Measurements from ENCODE around the gene MYO5C.

The MYO5C gene

DNA sequence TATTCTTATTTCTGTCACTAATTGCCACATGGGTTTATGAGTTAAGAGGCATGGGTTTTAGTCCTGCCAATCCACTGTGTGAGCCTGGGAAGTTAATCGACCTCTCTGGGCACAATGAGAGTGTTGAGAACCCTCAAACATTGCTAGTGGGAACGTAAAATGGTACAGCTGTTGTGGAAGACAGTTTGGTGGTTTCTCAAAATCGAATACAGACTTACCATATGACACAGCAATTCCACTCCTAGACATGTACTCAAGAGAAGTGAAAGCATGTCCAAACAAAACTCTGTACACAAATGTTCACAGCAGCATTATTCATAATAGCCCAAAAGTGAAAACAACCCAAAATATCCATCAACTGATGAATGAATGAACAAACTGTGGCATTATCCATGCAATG, 98.7 kb downstream of the MYO5C start:
- no peak for DNase-seq (ENCODE audit: low read depth)
- TF ChIP-seq, protein P1, sequence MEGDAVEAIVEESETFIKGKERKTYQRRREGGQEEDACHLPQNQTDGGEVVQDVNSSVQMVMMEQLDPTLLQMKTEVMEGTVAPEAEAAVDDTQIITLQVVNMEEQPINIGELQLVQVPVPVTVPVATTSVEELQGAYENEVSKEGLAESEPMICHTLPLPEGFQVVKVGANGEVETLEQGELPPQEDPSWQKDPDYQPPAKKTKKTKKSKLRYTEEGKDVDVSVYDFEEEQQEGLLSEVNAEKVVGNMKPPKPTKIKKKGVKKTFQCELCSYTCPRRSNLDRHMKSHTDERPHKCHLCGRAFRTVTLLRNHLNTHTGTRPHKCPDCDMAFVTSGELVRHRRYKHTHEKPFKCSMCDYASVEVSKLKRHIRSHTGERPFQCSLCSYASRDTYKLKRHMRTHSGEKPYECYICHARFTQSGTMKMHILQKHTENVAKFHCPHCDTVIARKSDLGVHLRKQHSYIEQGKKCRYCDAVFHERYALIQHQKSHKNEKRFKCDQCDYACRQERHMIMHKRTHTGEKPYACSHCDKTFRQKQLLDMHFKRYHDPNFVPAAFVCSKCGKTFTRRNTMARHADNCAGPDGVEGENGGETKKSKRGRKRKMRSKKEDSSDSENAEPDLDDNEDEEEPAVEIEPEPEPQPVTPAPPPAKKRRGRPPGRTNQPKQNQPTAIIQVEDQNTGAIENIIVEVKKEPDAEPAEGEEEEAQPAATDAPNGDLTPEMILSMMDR (conservative IDR thresholded peaks at IDR 0.05; ENCODE audit: low read length) = no peak
- H3K4me3 ChIP-seq (ENCODE audit: low read length) = no peak overlapping the region

DNA sequence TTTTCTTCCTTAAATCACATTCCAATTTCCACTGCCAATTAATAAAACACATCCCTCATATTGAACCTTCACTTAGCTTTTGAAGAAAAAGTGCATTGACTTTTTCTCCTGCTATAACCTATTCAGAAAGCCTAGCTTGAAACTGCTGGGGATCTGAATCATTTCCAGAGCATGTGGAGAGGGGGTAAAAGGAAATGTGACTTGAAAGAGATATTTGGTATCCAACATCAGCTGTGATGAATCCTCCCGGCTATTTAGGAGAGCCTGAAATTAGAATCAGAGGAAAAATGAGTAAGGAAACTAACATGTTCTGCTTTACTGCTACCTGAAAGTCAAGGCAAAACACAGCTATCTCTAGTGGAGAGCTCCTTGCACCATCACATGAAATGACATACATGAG, 101.8 kb downstream of the MYO5C start:
- H3K4me3 ChIP-seq (ENCODE audit: low read length) = no peak overlapping the region
- peak; percentile 13 for DNase-seq (ENCODE audit: low read depth)
- TF ChIP-seq, protein P1 (conservative IDR thresholded peaks at IDR 0.05; ENCODE audit: low read length) = no peak

DNA sequence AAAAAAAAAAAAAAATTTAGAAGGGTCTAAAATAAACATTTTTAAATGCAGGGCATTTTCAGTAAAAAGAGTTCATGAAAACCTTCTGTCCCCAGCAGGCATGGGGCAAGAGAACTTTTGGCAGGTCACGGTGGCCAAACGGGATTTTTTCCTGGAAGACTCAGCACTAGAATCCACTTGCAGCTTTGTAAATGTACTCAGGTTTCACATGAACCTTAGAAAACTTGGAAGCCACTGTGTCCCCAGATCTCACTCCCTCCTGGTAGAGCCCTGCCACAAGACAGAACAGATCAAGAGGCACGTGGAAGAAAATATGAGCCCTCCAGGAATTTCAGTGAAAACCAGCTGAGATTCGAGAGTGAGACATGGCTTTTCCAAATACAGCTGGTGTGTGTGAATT, 102.3 kb downstream of the MYO5C start:
- TF ChIP-seq, protein P1 (conservative IDR thresholded peaks at IDR 0.05; ENCODE audit: low read length) = no peak
- DNase-seq (ENCODE audit: low read depth) = no peak
- no peak overlapping the region for H3K4me3 ChIP-seq (ENCODE audit: low read length)

DNA sequence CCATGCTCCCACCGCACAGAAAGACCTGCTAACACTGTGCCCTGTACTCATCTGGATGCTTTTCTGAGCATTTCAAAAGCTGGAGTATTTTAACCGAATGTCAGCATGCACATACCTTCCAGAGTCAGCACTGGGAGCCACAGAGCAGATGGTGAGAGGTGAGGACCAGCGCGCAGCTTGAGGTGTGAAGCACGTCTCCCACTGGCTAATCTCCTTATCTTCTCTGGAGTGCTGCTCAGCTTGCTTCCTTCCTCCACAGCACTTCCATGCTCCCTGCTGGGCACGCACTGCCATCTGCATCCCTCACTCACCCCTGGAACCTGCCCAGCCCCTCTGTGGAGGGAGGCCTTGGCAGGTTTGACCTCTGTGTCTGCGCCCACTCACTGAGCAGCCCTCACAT, 104.4 kb downstream of the MYO5C start, which contains the start of gene GNB5:
Gene GNB5 (minus strand): TSS at position 186 of the 400 bp plus-strand sequence. CDS start 6,716 bp downstream, outside the sequence.
- no peak for DNase-seq (ENCODE audit: low read depth)
- no peak within 1 kb of the TSS for H3K4me3 ChIP-seq (ENCODE audit: low read length)
- TF ChIP-seq, protein P1 (conservative IDR thresholded peaks at IDR 0.05; ENCODE audit: low read length) = no peak

DNA sequence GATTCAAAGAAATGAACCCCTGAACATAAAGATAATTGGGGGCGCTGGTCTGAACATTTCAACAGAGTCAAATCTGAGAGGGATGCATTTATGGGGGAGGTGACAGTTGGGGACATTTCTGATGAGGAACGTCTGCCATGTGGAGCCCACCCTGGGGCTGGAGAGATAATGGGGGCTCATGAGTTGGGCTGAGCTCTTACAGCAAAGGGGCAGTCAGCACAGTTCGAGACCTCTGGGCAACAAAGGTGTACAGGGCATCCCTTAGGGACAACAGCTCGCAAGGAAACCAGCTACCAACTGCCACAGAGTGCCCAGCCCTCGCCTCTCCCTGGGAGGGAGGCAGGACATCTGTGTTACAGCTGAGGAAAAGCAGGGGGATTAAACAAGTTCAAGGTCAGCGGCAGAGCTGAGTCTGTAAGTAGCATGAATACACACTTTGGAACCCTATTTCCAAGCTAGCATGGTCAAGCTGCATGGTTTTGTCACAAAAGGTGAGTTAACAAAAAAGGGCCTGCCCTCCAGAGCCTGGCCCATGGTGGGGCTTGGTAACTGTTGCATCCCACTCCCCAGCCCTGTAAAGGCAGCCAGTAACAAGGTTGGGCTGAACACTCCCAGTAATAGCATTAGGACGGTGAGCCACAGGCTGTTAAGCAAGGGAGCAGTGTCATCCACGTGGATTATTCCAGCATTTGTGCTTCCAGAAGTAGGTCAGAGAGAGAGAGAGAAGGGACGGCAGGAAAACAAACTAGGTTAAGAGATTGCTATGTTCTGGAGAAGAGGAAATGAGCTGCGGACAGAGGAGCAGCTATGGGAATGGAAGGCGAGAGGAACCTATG, 108.7 kb downstream of the MYO5C start:
- no peak overlapping the region for H3K4me3 ChIP-seq (ENCODE audit: low read length)
- no peak for DNase-seq (ENCODE audit: low read depth)
- TF ChIP-seq, protein P1 (conservative IDR thresholded peaks at IDR 0.05; ENCODE audit: low read length) = no peak

DNA sequence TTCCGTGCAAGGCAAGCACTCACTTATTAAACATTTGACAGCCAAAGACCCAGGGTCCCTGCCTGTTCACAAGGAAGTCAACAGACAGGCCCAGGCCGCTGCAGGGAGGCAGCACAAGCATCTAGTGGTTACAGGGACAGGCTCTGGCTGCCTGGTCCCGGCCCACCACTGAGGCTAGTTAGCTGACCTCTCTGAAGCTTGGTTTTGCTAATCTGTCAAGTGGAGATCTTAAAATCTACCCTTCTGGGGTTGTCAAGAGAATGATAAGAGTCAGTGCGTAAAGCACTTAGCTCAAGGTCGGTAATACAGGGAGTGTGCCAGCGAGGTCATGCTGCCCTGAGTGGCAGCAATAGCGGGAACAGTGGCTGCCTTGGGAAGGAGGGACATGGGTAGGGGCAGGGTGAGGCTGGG, 110.4 kb downstream of the MYO5C start:
- H3K4me3 ChIP-seq (ENCODE audit: low read length) = no peak overlapping the region
- DNase-seq (ENCODE audit: low read depth) = no peak
- TF ChIP-seq, protein P1 (conservative IDR thresholded peaks at IDR 0.05; ENCODE audit: low read length) = no peak

DNA sequence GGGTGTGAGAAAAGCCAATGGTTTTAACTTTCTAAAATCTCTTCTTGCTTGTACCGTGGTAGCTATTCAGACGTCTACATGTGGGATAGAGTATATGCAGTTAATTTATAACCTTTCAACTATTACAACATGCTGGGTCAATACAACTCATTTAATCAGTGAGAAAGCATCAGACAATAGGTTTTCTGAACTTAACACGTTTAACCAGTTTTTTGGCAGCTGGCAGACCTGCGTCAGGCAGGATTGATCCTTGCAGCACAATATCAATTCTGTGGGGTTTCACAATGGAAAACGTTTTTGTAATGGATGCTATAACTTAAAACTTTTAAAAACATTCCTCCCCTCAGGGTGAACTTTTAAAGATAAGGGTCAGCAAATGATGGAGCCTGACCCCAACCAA, 110.9 kb downstream of the MYO5C start:
- no peak for DNase-seq (ENCODE audit: low read depth)
- H3K4me3 ChIP-seq (ENCODE audit: low read length) = no peak overlapping the region
- TF ChIP-seq, protein P1 (conservative IDR thresholded peaks at IDR 0.05; ENCODE audit: low read length) = no peak
